CD14-positive monocyte (primary cell): ENCODE data around the gene SERPINE1. TPM values are rescaled to one million over a fixed set of nuclear protein-coding genes. Genes with fewer than 3 reads are reported as not detected.
A peak's percentile ranks its signal among the peaks of the same experiment; 100 is the strongest.

Experiments
- DNase-seq, 3 donors: peaks; one replicate each; pipeline ENCODE4 v3.0.0-alpha.2; 2011 to 2022
- H2AFZ ChIP-seq: 2 replicates; pipeline ENCODE4 v1.6.0; 2012; ENCODE audit warnings: mild to moderate bottlenecking, low read depth, low read length, inconsistent platforms; ENCODE audit not compliant: insufficient read depth, poor library complexity, severe bottlenecking
- H3K27ac ChIP-seq, 2 donors: 1 replicate in 1 of 2; 2 replicates in 1 of 2; pipeline ENCODE4 v1.5.1; 2012 to 2013; ENCODE audit warnings: low read length in 2 of 2, control low read depth in 1 of 2, inconsistent platforms in 1 of 2, low read depth in 1 of 2, mild to moderate bottlenecking in 1 of 2
- H3K27me3 ChIP-seq, 2 donors: one replicate each; pipeline versions ENCODE4 v1.6.0 to v1.6.1; 2011 to 2013; ENCODE audit warnings: low read length in 2 of 2; ENCODE audit not compliant: control insufficient read depth in 2 of 2, insufficient read depth in 2 of 2
- H3K36me3 ChIP-seq, 2 donors: replicated peaks in 1 of 2; 1 replicate in 1 of 2; 2 replicates in 1 of 2; pipeline versions ENCODE4 v1.5.1 to v1.6.1; 2012 to 2013; ENCODE audit warnings: low read length in 2 of 2, control low read depth in 1 of 2, inconsistent platforms in 1 of 2, mild to moderate bottlenecking in 1 of 2; ENCODE audit not compliant: insufficient read depth in 2 of 2, control insufficient read depth in 1 of 2
- H3K4me1 ChIP-seq, 2 donors: 1 replicate in 1 of 2; 2 replicates in 1 of 2; pipeline versions ENCODE4 v1.5.1 to v1.6.1; 2012 to 2013; ENCODE audit warnings: low read length in 2 of 2, control low read depth in 1 of 2, inconsistent platforms in 1 of 2, mild to moderate bottlenecking in 1 of 2, moderate library complexity in 1 of 2; ENCODE audit not compliant: insufficient read depth in 2 of 2, control insufficient read depth in 1 of 2
- H3K4me2 ChIP-seq: replicated peaks from 2 replicates; pipeline ENCODE3; 2012; ENCODE audit warnings: low read length, moderate library complexity, mild to moderate bottlenecking; ENCODE audit not compliant: poor library complexity, severe bottlenecking; ENCODE audit errors: extremely low read depth
- H3K4me3 ChIP-seq, 3 experiments: fragments of 200-600 bp in 1 of 3; sonication (generic) in 1 of 3; replicated peaks in 1 of 3; 1 replicate in 2 of 3; 2 replicates in 1 of 3; pipeline ENCODE4 v1.5.1; 2011 to 2013; ENCODE audit warnings: low read length in 3 of 3, mild to moderate bottlenecking in 3 of 3, control low read depth in 2 of 3, low read depth in 2 of 3, inconsistent platforms in 1 of 3, moderate library complexity in 1 of 3
- H3K79me2 ChIP-seq: 2 replicates; pipeline ENCODE4 v1.6.0; 2012; ENCODE audit warnings: mild to moderate bottlenecking, control low read depth, inconsistent platforms, low read length, moderate library complexity; ENCODE audit not compliant: insufficient read depth
- H3K9ac ChIP-seq: 2 replicates; pipeline ENCODE4 v1.6.0; 2017; ENCODE audit warnings: low read length, mild to moderate bottlenecking; ENCODE audit not compliant: insufficient read depth, poor library complexity, severe bottlenecking
- H3K9me3 ChIP-seq, 2 donors: replicated peaks in 1 of 2; 1 replicate in 1 of 2; 2 replicates in 1 of 2; pipeline versions ENCODE4 v1.5.1 to v1.6.1; 2012 to 2013; ENCODE audit warnings: low read length in 2 of 2, control low read depth in 1 of 2; ENCODE audit not compliant: control insufficient read depth in 1 of 2, insufficient read depth in 1 of 2
- H4K20me1 ChIP-seq: 2 replicates; pipeline ENCODE4 v1.6.0; 2012; ENCODE audit warnings: mild to moderate bottlenecking, low read length, control low read depth, moderate library complexity; ENCODE audit not compliant: insufficient read depth
- H3K27ac Mint-ChIP-seq, 7 donors: one replicate each; pipeline ENCODE4 v1.8.0; 2020; ENCODE audit warnings: mild to moderate bottlenecking in 7 of 7, mixed read lengths in 7 of 7, moderate library complexity in 6 of 7, inconsistent platforms in 2 of 7
- H3K27me3 Mint-ChIP-seq, 3 donors: one replicate each; pipeline ENCODE4 v1.8.0; 2021 to 2022; ENCODE audit warnings: low read depth in 3 of 3, mild to moderate bottlenecking in 3 of 3, mixed read lengths in 3 of 3, moderate library complexity in 3 of 3, inconsistent platforms in 1 of 3
- H3K36me3 Mint-ChIP-seq, 2 donors: one replicate each; pipeline ENCODE4 v1.8.0; 2020; ENCODE audit warnings: mixed read lengths in 2 of 2, inconsistent platforms in 1 of 2, mild to moderate bottlenecking in 1 of 2
- H3K4me1 Mint-ChIP-seq: one replicate; pipeline ENCODE4 v1.8.0; 2020; ENCODE audit warnings: mild to moderate bottlenecking, mixed read lengths
- H3K4me3 Mint-ChIP-seq, 2 donors: one replicate each; pipeline ENCODE4 v1.8.0; 2020; ENCODE audit warnings: mild to moderate bottlenecking in 2 of 2, mixed read lengths in 2 of 2, moderate library complexity in 1 of 2
- H3K9me3 Mint-ChIP-seq, 7 donors: one replicate each; pipeline ENCODE4 v1.8.0; 2020 to 2022; ENCODE audit warnings: mixed read lengths in 7 of 7, mild to moderate bottlenecking in 6 of 7, moderate library complexity in 6 of 7, inconsistent platforms in 2 of 7
- WGBS: methylation state at CpG from one replicate; pipeline ENCODE4 v1.1.5; 2013; ENCODE audit warnings: missing lambda C conversion rate; ENCODE audit not compliant: insufficient coverage; 5-methylcytosine and 5-hydroxymethylcytosine counted together
- intact Hi-C, 2 donors: fragments of 100-400 bp; cut with micrococcal nuclease; formaldehyde crosslinking; loops; one replicate each; pipeline versions ENCODE4 v1.15.0 to v1.15.1; 2023
- polyA plus RNA-seq, 3 donors: library from polyadenylated mRNA; depleted of rRNA in 1 of 3; unstranded in 2 of 3; stranded (reverse) in 1 of 3; fragments of 300-500 nt in 2 of 3; fragments of >200 nt in 1 of 3; fragmentation: Illumina TruSeq in 2 of 3; gene quantifications; 1 replicate in 2 of 3; 2 replicates in 1 of 3; pipeline ENCODE4 v1.2.3, GENCODE V29; 2012 to 2021
- TF ChIP-seq, protein P1 (sequence below): fragments of 200-600 bp; IDR thresholded peaks from one replicate; pipeline ENCODE4 v1.8.0; 2022; ENCODE audit warnings: antibody characterized with exemption, mild to moderate bottlenecking

The SERPINE1 gene
- polyA plus RNA-seq, 3 donors = 0.07 to 0.21 (median 0.16) TPM

DNA sequence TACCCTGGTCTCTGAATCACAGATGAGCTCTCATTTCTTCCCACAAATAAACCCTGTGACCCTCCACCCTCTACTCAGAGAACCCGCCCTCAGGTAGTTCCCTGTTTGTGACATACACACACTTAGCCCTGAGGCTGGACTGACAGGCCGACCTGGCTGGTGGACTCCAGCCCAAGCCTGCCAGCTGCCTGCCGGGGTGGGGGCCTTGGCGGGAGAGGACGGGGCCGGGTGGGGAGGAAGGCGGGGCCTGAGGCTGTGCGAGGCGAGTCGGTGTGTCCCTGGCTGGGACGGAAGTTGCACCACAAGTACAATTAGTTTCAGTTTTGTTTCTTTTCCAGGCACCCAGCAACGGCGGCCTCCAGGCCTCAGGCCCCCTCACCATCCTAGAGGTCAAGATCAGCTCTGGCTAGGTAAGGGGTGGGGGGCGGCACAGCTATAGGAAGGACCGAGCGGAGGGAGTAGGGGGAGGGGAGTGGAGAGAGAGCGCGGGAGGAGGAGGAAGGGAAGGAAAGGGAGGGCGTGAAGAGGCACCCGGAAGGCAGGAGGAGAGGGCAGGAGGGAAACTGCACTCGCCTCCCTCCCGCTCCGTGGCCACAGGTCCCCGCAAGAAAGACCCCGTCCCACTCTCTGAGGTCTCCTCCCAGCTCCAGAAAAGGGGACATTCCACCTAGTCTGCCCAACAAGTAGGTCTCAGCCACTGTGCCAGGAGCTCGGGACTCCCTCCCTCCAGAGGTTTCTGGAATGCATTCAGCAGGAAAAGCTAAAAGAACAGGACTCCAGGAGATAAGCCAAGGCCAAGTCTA is 41.5 kb upstream of the SERPINE1 start, which contains the start of gene TRIM56:
TRIM56 (plus strand) TSS at position 320 of the 803 bp plus-strand sequence. CDS start 1,832 bp downstream, outside the sequence.
- Histone ChIP-seq H3K9ac (peak within 1 kb of the TSS; percentile 97), H4K20me1 (peaks cover 39% of the 10 kb centered on the region), H3K4me3 (peak within 1 kb of the TSS; percentile 80 to 98 (median 91)), H2AFZ (peak within 1 kb of the TSS; percentile 86), H3K4me2 (peak within 1 kb of the TSS; percentile 84), H3K79me2 (peaks cover 49% of the 10 kb centered on the region), H3K36me3 (peaks cover 24 to 38% of the 10 kb centered on the region in 2 donors), H3K27me3 (no peaks in the 10 kb centered on the region), H3K27ac (peak within 1 kb of the TSS; percentile 82 to 98), H3K4me1 (peaks cover 13 to 21% of the 10 kb centered on the region in 2 donors), H3K9me3 (no peaks in the 10 kb centered on the region)
- Mint-ChIP-seq H3K4me1 (peaks cover 27% of the 10 kb centered on the region), H3K27me3 (peaks cover 0 to 1% (median 0%) of the 10 kb centered on the region in 3 donors), H3K4me3 (peak within 1 kb of the TSS; percentile 92 to 94), H3K36me3 (peaks cover 27 to 32% of the 10 kb centered on the region in 2 donors), H3K9me3 (peaks cover 0 to 4% (median 2%) of the 10 kb centered on the region in 7 donors), H3K27ac (peak within 1 kb of the TSS; percentile 95 to 99 (median 98))
- TF ChIP-seq, protein P1, sequence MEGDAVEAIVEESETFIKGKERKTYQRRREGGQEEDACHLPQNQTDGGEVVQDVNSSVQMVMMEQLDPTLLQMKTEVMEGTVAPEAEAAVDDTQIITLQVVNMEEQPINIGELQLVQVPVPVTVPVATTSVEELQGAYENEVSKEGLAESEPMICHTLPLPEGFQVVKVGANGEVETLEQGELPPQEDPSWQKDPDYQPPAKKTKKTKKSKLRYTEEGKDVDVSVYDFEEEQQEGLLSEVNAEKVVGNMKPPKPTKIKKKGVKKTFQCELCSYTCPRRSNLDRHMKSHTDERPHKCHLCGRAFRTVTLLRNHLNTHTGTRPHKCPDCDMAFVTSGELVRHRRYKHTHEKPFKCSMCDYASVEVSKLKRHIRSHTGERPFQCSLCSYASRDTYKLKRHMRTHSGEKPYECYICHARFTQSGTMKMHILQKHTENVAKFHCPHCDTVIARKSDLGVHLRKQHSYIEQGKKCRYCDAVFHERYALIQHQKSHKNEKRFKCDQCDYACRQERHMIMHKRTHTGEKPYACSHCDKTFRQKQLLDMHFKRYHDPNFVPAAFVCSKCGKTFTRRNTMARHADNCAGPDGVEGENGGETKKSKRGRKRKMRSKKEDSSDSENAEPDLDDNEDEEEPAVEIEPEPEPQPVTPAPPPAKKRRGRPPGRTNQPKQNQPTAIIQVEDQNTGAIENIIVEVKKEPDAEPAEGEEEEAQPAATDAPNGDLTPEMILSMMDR = no peak
- peak; percentile 76 to 83 (median 77) for DNase-seq
- intact Hi-C loops = loop anchor here in 1 of 2 donors (10.0 kb wide), 1 partner anchor 169 kb away; no protein-coding TSS in a partner anchor
- WGBS = 0% methylated on average over 7 of the region's 26 CpGs

DNA sequence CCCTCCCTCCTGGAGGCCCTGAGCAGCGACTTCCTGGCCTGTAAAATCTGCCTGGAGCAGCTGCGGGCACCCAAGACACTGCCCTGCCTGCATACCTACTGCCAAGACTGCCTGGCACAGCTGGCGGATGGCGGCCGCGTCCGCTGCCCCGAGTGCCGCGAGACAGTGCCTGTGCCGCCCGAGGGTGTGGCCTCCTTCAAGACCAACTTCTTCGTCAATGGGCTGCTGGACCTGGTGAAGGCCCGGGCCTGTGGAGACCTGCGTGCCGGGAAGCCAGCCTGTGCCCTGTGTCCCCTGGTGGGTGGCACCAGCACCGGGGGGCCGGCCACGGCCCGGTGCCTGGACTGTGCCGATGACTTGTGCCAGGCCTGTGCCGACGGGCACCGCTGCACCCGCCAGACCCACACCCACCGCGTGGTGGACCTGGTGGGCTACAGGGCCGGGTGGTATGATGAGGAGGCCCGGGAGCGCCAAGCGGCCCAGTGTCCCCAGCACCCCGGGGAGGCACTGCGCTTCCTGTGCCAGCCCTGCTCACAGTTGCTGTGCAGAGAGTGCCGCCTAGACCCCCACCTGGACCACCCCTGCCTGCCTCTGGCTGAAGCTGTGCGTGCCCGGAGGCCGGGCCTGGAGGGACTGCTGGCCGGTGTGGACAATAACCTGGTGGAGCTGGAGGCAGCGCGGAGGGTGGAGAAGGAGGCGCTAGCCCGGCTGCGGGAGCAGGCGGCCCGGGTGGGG is 39.4 kb upstream of the SERPINE1 start:
- Mint-ChIP-seq H3K4me3 (no peak overlapping the region), H3K36me3 (peaks cover 45 to 51% of the 10 kb centered on the region in 2 donors), H3K27ac (peak overlapping the region in 1 of 7 donors; percentile 69), H3K9me3 (peaks cover 0 to 3% (median 1%) of the 10 kb centered on the region in 7 donors), H3K4me1 (peaks cover 23% of the 10 kb centered on the region), H3K27me3 (no peaks in the 10 kb centered on the region)
- peaks cover 49% of the 10 kb centered on the region for H4K20me1 ChIP-seq
- H2AFZ ChIP-seq = no peak overlapping the region
- 97% methylated on average over 42 of the region's 45 CpGs for WGBS
- H3K27me3 ChIP-seq = no peaks in the 10 kb centered on the region
- no peak overlapping the region for H3K4me3 ChIP-seq
- intact Hi-C loops = loop anchor here in 1 of 2 donors (10.0 kb wide), 1 partner anchor 167 kb away; no protein-coding TSS in a partner anchor
- TF ChIP-seq, protein P1 = no peak
- DNase-seq = no peak
- no peaks in the 10 kb centered on the region for H3K9me3 ChIP-seq
- peak overlapping the region in 1 of 2 donors; percentile 59 for H3K27ac ChIP-seq
- no peak overlapping the region for H3K9ac ChIP-seq
- H3K79me2 ChIP-seq = peaks cover 56% of the 10 kb centered on the region
- H3K4me2 ChIP-seq = no peak overlapping the region
- H3K4me1 ChIP-seq = peaks cover 13 to 21% of the 10 kb centered on the region in 2 donors
- peaks cover 31 to 47% of the 10 kb centered on the region in 2 donors for H3K36me3 ChIP-seq
